ENCODE data around the gene CACNB4. TPM values are rescaled to one million over a fixed set of nuclear protein-coding genes. Genes with fewer than 3 reads are reported as not detected.

CACNB4 gene
- total RNA-seq, 2 donors from 2014 or later: 5.6 to 13.8 TPM

- no peak for ATAC-seq (ENCODE audit: insufficient number of reproducible peaks, low FRiP score, low read depth)
- TF ChIP-seq CTCF (IDR thresholded peaks at IDR 0.05): no peak
These were observed 114.3 kb downstream of the CACNB4 start for GRCh38 chr2:151984424-151985083.

GRCh38 chr2:151983221-151983620 is 115.6 kb downstream of the CACNB4 start:
- Histone ChIP-seq H3K36me3 (no peaks in the 10 kb centered on the region), H3K9me3 (no peaks in the 10 kb centered on the region), H3K27me3 (replicated peaks; ENCODE audit: insufficient read depth) (no peaks in the 10 kb centered on the region), H3K4me1 (ENCODE audit: control insufficient read depth in 1 of 2, low read depth in 2 of 2) (no peaks in the 10 kb centered on the region), H3K27ac (no peak overlapping the region), H3K4me3 (no peak overlapping the region)
- ATAC-seq (ENCODE audit: insufficient number of reproducible peaks, low FRiP score, low read depth) (no peak), DNase-seq (ENCODE audit: low spot score) (no peak)
- no peak for TF ChIP-seq CTCF (IDR thresholded peaks at IDR 0.05)

More at GRCh38 chr2:151984424-151985083, 114.3 kb downstream of the CACNB4 start:
- no peaks in the 10 kb centered on the region for H3K9me3 ChIP-seq
- no peak for DNase-seq (ENCODE audit: low spot score)
- no peaks in the 10 kb centered on the region for H3K4me1 ChIP-seq (ENCODE audit: control insufficient read depth in 1 of 2, low read depth in 2 of 2)
- no peaks in the 10 kb centered on the region for H3K27me3 ChIP-seq (replicated peaks; ENCODE audit: insufficient read depth)
- H3K27ac ChIP-seq: no peak overlapping the region
- no peak overlapping the region for H3K4me3 ChIP-seq
- H3K36me3 ChIP-seq: no peaks in the 10 kb centered on the region

- H3K27ac ChIP-seq: no peak overlapping the region
- no peaks in the 10 kb centered on the region for H3K4me1 ChIP-seq (ENCODE audit: control insufficient read depth in 1 of 2, low read depth in 2 of 2)
- DNase-seq (ENCODE audit: low spot score): no peak
- no peaks in the 10 kb centered on the region for H3K9me3 ChIP-seq
- H3K4me3 ChIP-seq: no peak overlapping the region
- H3K36me3 ChIP-seq: no peaks in the 10 kb centered on the region
- H3K27me3 ChIP-seq (replicated peaks; ENCODE audit: insufficient read depth): no peaks in the 10 kb centered on the region
- ATAC-seq (ENCODE audit: insufficient number of reproducible peaks, low FRiP score, low read depth): no peak
- TF ChIP-seq CTCF (IDR thresholded peaks at IDR 0.05): no peak
These were observed 117.0 kb downstream of the CACNB4 start for GRCh38 chr2:151981886-151982285.

- no peak overlapping the region for H3K27ac ChIP-seq
- no peak for ATAC-seq (ENCODE audit: insufficient number of reproducible peaks, low FRiP score, low read depth)
- no peaks in the 10 kb centered on the region for H3K4me1 ChIP-seq (ENCODE audit: control insufficient read depth in 1 of 2, low read depth in 2 of 2)
- no peak overlapping the region for H3K4me3 ChIP-seq
- H3K36me3 ChIP-seq: no peaks in the 10 kb centered on the region
- H3K9me3 ChIP-seq: no peaks in the 10 kb centered on the region
- no peak for DNase-seq (ENCODE audit: low spot score)
- H3K27me3 ChIP-seq (replicated peaks; ENCODE audit: insufficient read depth): no peaks in the 10 kb centered on the region
- TF ChIP-seq CTCF (IDR thresholded peaks at IDR 0.05): no peak
These were observed 119.2 kb downstream of the CACNB4 start for GRCh38 chr2:151979694-151980093.

- ATAC-seq (ENCODE audit: insufficient number of reproducible peaks, low FRiP score, low read depth) (no peak), DNase-seq (ENCODE audit: low spot score) (no peak)
- TF ChIP-seq CTCF (IDR thresholded peaks at IDR 0.05): no peak
These were observed 120.1 kb downstream of the CACNB4 start for GRCh38 chr2:151978709-151979108.

More at GRCh38 chr2:151978709-151979108, 120.1 kb downstream of the CACNB4 start:
- Histone ChIP-seq H3K27ac (no peak overlapping the region), H3K36me3 (no peaks in the 10 kb centered on the region), H3K27me3 (replicated peaks; ENCODE audit: insufficient read depth) (no peaks in the 10 kb centered on the region), H3K9me3 (no peaks in the 10 kb centered on the region), H3K4me3 (no peak overlapping the region), H3K4me1 (ENCODE audit: control insufficient read depth in 1 of 2, low read depth in 2 of 2) (no peaks in the 10 kb centered on the region)
